Type B pancreatic cell (in vitro differentiated cells): ENCODE measurements around the gene TPSB2. TPM values are rescaled to one million over a fixed set of nuclear protein-coding genes. Genes with fewer than 3 reads are reported as not detected.
"Not testable (repeated sequence)": the region's sequence is repeated elsewhere in the genome, so short reads cannot be mapped to it uniquely, and the experiment has no call there.

Experiments
- DNase-seq: peaks from one replicate; pipeline ENCODE4 v3.0.0; 2021; ENCODE audit warnings: mixed read lengths; ENCODE audit not compliant: unreplicated experiment; ENCODE audit errors: extremely low spot score
- H3K27ac Mint-ChIP-seq: 2 replicates; pipeline ENCODE4 v1.8.0; 2021; ENCODE audit warnings: mild to moderate bottlenecking, mixed read lengths
- H3K27me3 Mint-ChIP-seq: 2 replicates; pipeline ENCODE4 v1.8.0; 2021; ENCODE audit warnings: mixed read lengths
- H3K36me3 Mint-ChIP-seq: 2 replicates; pipeline ENCODE4 v1.8.0; 2021; ENCODE audit warnings: mixed read lengths
- H3K4me1 Mint-ChIP-seq: one replicate; pipeline ENCODE4 v1.8.0; 2021; ENCODE audit warnings: mixed read lengths; ENCODE audit not compliant: unreplicated experiment
- H3K4me3 Mint-ChIP-seq: 2 replicates; pipeline ENCODE4 v1.8.0; 2021; ENCODE audit warnings: mild to moderate bottlenecking, mixed read lengths
- H3K9me3 Mint-ChIP-seq: 2 replicates; pipeline ENCODE4 v1.8.0; 2021; ENCODE audit warnings: mixed read lengths
- total RNA-seq: library from RNA; stranded (reverse); gene quantifications from 2 replicates; pipeline ENCODE4 v1.2.1, GENCODE V29; 2021; ENCODE audit warnings: low replicate concordance
- TF ChIP-seq, protein P1 (sequence below): fragments of 200-600 bp; sonication (generic); conservative IDR thresholded peaks from 2 replicates; pipeline ENCODE4 v1.5.0; 2021; ENCODE audit warnings: antibody characterized with exemption, mild to moderate bottlenecking

TPSB2 gene
- total RNA-seq, 1 donor from 2014 or later: not detected

DNA sequence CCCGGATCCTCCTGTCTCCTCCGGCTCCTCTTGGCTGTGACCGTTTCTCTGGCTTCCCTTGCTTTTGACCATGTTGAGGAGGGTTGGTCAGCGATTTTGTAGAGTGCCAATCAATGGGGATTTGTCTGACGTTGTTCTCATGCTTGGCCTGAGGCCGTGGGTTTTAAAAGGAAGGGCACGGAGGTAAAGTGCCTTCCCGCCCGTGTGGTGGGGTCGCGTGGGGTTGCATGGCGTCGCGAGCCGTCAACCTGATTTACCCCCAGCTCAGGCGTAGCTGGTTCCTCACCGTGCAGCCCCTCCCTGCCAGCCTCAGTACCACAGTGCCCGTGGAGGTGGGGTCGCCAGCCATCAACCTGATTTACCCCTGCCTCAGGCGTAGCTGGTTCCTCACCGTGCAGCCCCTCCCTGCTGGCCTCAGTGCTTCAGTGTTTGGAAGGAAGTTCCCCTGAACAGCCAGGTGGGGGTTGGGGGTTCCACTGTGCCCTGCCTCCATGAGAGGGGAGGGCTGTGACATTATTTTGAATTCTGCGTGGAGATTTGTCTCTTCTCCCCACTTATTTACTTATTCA lies 15.6 kb upstream of the TPSB2 start:
- TF ChIP-seq, protein P1, sequence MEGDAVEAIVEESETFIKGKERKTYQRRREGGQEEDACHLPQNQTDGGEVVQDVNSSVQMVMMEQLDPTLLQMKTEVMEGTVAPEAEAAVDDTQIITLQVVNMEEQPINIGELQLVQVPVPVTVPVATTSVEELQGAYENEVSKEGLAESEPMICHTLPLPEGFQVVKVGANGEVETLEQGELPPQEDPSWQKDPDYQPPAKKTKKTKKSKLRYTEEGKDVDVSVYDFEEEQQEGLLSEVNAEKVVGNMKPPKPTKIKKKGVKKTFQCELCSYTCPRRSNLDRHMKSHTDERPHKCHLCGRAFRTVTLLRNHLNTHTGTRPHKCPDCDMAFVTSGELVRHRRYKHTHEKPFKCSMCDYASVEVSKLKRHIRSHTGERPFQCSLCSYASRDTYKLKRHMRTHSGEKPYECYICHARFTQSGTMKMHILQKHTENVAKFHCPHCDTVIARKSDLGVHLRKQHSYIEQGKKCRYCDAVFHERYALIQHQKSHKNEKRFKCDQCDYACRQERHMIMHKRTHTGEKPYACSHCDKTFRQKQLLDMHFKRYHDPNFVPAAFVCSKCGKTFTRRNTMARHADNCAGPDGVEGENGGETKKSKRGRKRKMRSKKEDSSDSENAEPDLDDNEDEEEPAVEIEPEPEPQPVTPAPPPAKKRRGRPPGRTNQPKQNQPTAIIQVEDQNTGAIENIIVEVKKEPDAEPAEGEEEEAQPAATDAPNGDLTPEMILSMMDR: no peak
- Mint-ChIP-seq H3K27me3 (peaks cover 23% of the 10 kb centered on the region), H3K36me3 (no peaks in the 10 kb centered on the region), H3K4me3 (no peak overlapping the region), H3K27ac (no peak overlapping the region), H3K9me3 (no peaks in the 10 kb centered on the region), H3K4me1 (no peaks in the 10 kb centered on the region)
- no peak for DNase-seq

DNA sequence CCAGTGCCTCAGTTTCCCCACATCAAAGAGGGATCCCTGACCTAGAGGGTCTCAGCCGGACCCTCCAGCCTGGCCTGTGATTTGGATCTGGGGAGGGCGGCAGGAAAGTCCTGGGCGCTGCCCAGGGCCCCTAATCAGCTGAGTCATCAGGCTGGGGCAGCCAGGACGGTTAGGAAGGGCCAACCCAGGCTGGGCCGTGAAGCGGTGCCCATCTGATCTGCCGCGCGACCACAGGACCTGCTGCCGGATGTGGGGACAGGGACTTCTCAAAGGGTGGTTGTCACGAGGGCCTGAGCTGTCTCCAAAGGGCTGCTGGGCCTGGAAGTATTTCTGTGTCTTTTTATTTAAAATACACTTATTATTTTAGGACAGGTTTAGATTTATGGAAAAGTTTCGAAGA lies 14.9 kb upstream of the TPSB2 start:
- Mint-ChIP-seq H3K4me3 (no peak overlapping the region), H3K27ac (no peak overlapping the region), H3K9me3 (no peaks in the 10 kb centered on the region), H3K36me3 (no peaks in the 10 kb centered on the region), H3K4me1 (no peaks in the 10 kb centered on the region), H3K27me3 (peaks cover 23% of the 10 kb centered on the region)
- TF ChIP-seq, protein P1: no peak
- DNase-seq: no peak

DNA sequence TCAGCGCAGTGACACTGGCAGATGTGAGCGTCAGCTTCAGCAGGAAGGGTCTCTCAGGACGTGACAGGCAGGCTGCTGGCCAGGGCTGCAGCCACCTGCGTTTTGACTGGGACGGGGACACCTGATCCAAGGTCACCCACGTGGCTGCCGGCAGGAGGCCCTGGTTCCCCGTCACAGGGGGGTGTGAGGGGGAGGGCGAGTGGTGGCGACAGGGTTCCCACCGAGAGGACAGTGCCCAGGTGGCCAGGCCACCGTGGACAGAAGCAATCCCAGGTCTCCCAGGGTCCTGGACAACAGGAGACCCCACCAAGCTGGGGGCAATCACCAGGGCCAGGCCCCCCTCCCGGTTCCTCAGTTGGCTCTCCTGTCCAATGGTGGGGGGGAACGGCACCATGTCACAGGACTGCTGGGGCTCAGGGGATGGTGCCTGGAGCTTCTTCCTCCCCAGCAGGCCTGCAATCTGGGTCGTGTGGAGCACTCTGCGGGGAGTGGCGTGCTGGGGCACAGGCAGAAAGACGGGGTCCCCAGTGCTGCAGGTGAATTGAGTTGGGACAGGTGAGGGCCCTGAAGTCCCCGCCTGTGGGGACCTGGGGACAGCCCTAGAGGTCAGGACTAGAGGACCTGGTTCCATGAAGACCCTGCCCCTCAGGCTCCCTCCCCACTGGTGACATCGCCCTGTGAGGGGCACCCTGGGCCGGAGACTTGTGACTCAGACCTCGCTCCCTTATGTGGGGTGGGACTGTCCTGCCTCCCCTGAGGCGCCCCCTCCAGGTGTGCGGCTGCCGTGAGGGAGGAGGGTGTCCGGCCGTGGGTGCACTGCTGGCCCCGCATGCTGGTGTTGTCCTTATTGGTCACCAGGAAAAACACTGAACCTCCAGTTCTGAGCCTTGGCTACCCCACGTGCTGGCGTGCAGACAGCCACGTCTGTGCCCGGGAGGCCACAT lies 14.2 kb upstream of the TPSB2 start:
- not testable (repeated sequence) for DNase-seq, H3K36me3 Mint-ChIP-seq, H3K4me1 Mint-ChIP-seq, H3K9me3 Mint-ChIP-seq, H3K4me3 Mint-ChIP-seq, H3K27ac Mint-ChIP-seq
- H3K27me3 Mint-ChIP-seq: peaks cover 23% of the 10 kb centered on the region

DNA sequence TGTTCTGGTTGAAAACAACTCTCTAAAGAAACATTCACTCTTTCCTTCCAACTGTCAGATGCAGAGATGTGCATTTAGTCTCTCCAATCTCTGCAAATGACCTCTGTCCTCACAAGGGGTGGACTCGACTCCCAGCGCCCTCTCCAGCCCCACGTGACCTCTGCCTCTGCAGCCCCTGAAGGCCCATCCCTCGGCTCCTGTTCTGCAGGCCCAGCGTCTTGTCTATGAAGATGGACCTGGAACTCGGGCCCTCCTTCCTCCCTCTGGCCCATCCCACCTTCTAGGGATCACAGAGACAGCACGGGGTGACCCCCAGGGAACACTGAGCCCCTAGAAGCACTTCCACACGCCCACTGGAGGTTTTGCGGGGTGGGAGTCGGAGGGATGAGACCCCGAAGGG lies 13.4 kb upstream of the TPSB2 start:
- peaks cover 25% of the 10 kb centered on the region for H3K27me3 Mint-ChIP-seq
- H3K27ac Mint-ChIP-seq, H3K9me3 Mint-ChIP-seq, H3K4me3 Mint-ChIP-seq, H3K36me3 Mint-ChIP-seq, DNase-seq, H3K4me1 Mint-ChIP-seq: not testable (repeated sequence)

DNA sequence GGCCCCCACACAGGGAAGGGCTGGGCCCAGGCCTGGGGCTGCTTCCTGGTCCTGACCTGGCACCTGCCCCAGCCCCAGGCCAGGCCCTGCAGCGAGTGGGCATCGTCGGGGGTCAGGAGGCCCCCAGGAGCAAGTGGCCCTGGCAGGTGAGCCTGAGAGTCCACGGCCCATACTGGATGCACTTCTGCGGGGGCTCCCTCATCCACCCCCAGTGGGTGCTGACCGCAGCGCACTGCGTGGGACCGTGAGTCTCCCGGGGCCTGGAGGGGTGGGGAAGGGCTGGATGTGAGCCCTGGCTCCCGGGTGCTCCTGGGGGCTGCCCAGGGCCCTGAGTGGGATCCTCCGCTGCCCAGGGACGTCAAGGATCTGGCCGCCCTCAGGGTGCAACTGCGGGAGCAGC lies 11.1 kb upstream of the TPSB2 start:
- H3K27ac Mint-ChIP-seq, DNase-seq, H3K9me3 Mint-ChIP-seq, H3K4me1 Mint-ChIP-seq, H3K4me3 Mint-ChIP-seq, H3K36me3 Mint-ChIP-seq: not testable (repeated sequence)
- peaks cover 12% of the 10 kb centered on the region for H3K27me3 Mint-ChIP-seq

DNA sequence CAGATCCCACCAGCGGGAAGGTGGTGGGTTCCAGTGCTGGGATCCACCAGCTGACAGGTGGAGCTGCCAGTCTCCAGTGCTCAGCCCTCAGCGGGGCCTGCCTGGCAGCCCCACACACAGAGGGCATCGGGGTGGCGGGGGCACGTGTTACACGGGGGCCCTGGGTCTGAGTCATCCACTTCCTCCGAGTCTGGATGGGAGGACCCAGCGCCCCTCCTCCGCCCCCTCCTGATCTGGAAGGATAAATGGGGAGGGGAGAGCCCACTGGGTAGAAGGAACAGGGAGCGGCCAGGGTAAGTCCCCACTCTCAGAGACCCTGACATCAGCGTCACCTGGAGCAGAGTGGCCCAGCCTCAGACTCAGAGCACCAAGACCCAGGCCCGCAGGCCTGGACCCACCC lies 10.5 kb upstream of the TPSB2 start, which contains the start of gene TPSAB1:
TPSAB1 (plus strand) TSS at position 270 of the 400 bp plus-strand sequence. CDS start 234 bp downstream, outside the sequence.
- H3K4me1 Mint-ChIP-seq, H3K9me3 Mint-ChIP-seq, H3K36me3 Mint-ChIP-seq, H3K27me3 Mint-ChIP-seq, H3K4me3 Mint-ChIP-seq, H3K27ac Mint-ChIP-seq, DNase-seq: not testable (repeated sequence)

DNA sequence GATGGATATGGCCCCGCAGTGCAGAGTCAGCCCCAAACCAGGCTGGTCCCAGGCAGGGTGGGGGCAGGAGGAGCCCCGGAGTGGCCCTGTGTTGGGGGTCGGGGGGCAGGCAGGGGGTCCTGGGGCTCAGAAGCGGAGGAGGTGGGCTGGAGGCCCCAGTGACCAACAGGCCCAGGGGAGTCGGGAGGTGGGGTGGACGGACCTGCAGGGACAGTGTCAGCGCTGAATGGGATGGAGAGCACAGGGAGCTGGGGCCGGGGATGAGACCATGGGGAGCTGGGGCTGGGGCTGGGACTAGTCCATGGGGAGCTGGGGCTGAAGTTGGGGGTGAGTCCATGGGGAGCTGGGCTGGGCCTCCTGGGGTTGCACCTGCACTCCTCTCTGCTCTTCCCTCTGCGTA lies 9.6 kb upstream of the TPSB2 start:
- H3K4me1 Mint-ChIP-seq, H3K27ac Mint-ChIP-seq, H3K4me3 Mint-ChIP-seq, H3K9me3 Mint-ChIP-seq, H3K36me3 Mint-ChIP-seq, DNase-seq, H3K27me3 Mint-ChIP-seq: not testable (repeated sequence)

DNA sequence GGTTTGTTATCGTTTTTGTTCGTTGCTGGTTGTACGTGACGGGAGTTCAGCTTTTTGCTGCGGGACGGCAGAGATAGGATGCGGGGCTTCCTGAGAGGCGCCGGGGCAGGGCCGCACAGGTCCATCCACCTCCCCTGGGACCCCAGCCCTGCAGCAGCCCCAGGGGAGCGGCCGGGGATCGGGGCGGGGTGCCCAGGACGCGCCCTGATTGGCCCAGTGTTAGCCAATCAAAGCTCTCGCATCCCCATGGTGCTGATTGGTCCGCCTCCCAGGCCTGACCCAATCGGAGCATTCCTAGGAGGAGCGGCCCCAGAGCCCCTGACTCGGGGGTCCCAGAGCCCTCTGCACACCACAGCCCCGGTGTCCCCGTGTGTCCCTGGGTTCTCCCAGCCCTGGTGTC lies 8.9 kb upstream of the TPSB2 start:
- H3K27ac Mint-ChIP-seq, H3K36me3 Mint-ChIP-seq, H3K4me1 Mint-ChIP-seq, DNase-seq, H3K9me3 Mint-ChIP-seq, H3K4me3 Mint-ChIP-seq, H3K27me3 Mint-ChIP-seq: not testable (repeated sequence)
